HG03139 (cell line): ENCODE results near the gene NPIPA3.
"Not testable (repeated sequence)": the region's sequence is repeated elsewhere in the genome, so short reads cannot be mapped to it uniquely, and the experiment has no call there.

Source experiments
- ATAC-seq: cut with Tn5 transposase; IDR thresholded peaks from one replicate; pipeline ENCODE4 v1.9.1; 2021; ENCODE audit not compliant: unreplicated experiment

NPIPA3 gene

GRCh38 chr16:14742273-14743128 is 39.3 kb downstream of the NPIPA3 start, which contains the start of gene NPIPA2:
Gene NPIPA2, plus strand, starts transcription at chr16:14742533. Its CDS starts 5,533 bp downstream, at chr16:14748066.
- ATAC-seq: peak; percentile 99

GRCh38 chr16:14773654-14774053 is 70.4 kb downstream of the NPIPA3 start:
- not testable (repeated sequence) for ATAC-seq

GRCh38 chr16:14775624-14776023 is 72.4 kb downstream of the NPIPA3 start:
- not testable (repeated sequence) for ATAC-seq
